ENCODE measurements around the gene CAMKK1. TPM values are rescaled to one million over a fixed set of nuclear protein-coding genes. Genes with fewer than 3 reads are reported as not detected.

CAMKK1 gene
- 5.2 TPM for total RNA-seq
- long read RNA-seq, partial matches to known transcripts: 4 of 7 reads
- long read RNA-seq, other reads (novel, unspliced or antisense): 3 of 7 reads

DNA sequence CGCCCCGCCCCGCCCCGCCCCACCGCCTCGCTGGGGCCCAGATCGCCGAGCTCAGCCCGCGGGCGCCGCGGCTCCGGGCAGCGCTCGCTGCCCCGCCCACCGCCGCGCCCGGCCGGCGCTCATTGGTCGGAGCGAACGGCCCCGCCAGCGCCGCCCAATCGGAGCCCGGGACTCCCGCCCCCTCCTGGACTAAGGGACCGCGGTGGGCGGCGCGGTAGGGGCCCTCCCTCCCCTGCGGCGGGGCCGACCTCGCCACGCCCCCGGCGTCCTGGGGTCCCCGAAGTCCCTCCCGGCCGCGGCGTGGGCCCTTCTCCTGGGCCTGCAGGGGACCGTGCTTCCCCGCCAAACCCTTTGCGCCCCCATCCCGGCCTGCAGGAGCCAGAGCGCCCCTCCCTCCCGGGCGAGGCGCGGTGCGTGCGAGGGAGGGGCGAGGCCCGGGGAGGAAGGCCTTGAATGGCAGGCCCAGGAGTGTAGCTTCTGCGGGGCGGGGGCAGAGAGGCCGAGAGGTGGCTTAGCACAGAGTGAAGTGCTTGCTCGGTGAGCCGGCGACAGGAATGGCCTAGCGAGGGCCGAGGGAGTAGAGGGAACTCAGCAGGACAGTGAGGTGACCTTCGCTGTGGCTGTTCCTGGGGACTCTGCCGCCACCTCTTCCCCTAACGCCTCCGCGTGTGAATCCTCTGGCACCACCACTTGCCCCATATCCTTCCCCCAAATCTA, at the start of gene CAMKK1:
Gene CAMKK1, minus strand, starts transcription at position 51 of the 717 bp plus-strand sequence. CDS start 7,366 bp downstream, outside the sequence.
- intact Hi-C loops (cut with DNase I): no loop called here
- peak; percentile 95 for DNase-seq (ENCODE audit: low spot score)

DNA sequence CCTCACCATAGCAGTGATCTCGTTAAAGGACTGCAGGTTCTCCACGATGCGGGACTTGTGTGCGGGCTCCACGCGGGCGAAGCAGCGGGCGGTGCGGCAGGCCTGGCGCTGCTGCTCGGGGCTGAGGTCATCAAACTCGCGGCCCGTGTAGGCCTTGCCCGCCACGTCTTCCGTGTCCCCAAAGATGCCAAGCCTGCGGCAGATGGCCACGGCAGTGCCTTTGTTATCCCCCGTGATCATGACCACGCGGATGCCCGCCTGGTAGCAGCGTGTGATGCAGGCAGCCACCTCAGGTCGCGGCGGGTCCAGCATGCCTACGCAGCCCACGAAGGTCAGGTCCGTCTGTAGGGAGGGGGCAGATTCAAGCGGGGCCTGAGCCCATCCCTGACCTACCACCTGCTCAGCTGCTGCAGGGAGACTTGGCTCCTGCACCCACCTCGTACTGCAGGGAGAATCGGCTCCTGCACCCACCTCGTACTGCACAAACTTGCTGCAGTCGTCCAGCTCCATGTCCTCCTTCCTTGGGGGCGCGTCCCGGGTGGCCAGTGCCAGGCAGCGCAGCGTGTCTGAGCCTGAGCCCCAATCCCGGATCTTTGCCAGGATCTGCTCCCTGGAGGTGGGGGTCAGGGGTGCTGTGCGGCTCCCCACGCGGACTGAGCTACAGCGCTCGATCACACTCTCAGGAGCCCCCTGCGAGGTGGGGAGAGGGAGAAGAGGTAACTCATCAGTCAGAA, 48.3 kb upstream of the CAMKK1 start:
- no peak for DNase-seq (ENCODE audit: low spot score)

DNA sequence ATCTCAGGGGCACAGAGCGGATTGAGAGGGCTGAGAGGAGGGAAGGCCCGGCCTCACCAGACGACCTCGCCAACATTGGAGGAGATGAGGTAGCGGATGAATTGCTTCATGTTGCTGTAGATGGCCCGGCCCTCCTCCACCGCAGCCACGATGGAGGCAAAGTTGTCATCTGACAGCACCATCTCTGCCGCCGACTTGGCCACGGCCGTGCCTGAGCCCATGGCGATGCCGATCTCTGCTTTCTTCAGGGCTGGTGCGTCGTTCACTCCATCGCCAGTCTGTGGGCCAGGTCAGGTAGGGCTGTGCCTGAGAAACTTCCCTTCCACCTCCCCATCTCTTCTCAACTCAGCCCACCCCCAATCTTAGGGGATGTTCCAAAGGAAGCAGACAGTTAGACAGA, 44.5 kb upstream of the CAMKK1 start:
- intact Hi-C loops (cut with DNase I): no loop called here
- no peak for DNase-seq (ENCODE audit: low spot score)

More for the DNA sequence above, 48.3 kb upstream of the CAMKK1 start:
- intact Hi-C loops (cut with DNase I): no loop called here

DNA sequence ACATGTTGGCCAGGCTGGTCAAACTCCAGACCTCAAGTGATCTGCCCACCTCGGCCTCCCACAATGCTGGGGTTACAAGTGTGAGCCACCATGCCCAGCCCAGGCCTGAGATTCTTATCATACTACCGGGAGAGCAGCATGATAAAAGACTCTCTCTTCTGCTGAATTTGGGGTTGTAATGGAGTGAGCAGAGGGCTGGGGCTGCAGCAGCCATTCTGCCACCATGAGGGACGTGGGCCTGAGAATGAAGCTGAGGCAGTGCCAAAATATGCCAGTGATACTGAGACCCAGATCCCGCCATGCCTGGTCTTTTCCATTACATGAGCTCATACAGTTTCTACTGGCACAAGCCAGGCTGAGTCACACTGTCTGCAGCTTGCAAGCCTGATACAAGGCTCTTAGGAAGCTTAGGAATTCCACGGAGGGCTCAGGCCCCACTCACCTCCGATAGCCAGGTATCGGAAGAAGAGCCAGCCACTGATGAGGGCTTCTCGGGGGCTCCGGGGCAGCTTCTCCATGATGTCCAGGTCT, 43.0 kb upstream of the CAMKK1 start:
- intact Hi-C loops (cut with DNase I): no loop called here

DNA sequence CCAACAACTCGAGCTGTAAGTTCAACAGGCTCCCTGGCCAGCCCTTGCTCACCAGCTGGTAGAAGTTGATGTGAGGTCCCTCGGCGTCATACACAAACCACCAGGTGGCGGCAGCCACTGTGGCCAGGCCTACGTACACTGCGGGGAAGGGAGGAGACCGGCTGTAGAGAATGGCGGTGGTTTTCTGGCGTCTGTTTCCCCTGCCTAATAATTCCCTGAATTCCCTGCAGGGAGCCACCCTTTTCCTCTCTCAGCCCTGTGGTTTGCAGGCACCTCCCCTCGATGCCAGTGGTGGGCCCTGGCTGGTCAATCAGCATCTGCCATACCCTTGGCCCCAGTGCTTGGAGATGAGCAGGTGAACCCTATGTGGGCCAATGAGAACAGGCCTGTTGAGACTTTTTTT, 42.3 kb upstream of the CAMKK1 start:
- peak; percentile 85 for DNase-seq (ENCODE audit: low spot score)
- intact Hi-C loops (cut with DNase I): no loop called here

More for the DNA sequence above, 43.0 kb upstream of the CAMKK1 start:
- no peak for DNase-seq (ENCODE audit: low spot score)

DNA sequence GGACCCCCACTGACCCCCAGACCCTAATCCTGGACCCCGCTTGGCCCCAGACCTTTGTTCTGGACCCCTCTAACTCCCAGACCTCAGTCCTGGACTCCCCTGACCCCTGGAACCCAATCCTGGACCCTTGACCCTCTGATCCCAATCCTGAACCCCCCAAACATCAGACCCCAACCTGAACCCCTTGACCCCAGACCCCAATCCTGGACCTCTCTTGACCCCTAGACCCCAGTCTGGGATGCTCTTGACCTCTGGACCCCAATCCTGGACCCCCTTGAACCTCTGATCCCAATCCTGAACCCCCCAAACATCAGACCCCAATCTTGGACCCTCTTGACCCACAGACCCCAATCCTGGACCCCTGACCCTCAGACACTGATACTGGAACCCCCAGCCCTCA, 36.9 kb upstream of the CAMKK1 start:
- intact Hi-C loops (cut with DNase I): no loop called here
- no peak for DNase-seq (ENCODE audit: low spot score)

DNA sequence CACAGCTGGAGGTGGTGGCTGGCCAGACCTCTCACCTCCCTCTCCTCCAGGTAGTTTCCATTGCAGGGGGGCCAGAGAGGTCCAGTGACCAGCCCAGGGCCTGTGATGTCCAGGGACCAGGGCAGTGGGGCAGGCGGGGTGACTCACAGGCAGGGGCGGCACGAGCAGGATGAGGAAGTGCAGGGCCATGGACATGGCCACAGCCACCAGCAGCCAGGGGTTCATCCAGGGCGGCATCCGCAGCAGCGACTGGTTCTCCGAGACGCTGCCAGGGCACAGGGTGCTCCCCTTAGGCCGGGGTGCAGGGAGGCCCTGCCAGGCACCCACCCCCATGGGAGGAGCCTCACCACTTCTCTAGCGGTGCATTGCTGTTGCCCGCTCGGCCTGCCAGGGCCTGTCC, 36.3 kb upstream of the CAMKK1 start:
- DNase-seq (ENCODE audit: low spot score): no peak
- intact Hi-C loops (cut with DNase I): no loop called here

DNA sequence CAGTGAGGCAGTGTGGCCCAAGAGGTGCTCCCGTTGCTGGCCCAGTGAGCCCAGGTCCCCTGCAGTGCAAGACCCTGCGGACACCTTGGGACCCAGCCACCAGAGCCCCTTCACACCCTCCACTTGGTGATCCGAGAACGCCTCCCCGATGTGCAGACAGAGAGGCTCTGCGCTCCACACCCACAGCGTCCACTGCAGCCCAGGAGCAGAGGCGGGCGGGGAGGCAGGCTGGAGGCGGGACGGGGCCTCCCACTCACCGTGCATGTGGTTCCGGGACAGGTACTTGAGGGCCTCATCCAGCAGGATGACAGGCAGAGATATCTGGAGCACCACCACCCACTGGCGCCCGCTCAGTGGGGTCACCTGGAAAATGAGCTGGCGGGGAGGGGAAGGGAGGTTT, 35.6 kb upstream of the CAMKK1 start:
- intact Hi-C loops (cut with DNase I): no loop called here
- no peak for DNase-seq (ENCODE audit: low spot score)

DNA sequence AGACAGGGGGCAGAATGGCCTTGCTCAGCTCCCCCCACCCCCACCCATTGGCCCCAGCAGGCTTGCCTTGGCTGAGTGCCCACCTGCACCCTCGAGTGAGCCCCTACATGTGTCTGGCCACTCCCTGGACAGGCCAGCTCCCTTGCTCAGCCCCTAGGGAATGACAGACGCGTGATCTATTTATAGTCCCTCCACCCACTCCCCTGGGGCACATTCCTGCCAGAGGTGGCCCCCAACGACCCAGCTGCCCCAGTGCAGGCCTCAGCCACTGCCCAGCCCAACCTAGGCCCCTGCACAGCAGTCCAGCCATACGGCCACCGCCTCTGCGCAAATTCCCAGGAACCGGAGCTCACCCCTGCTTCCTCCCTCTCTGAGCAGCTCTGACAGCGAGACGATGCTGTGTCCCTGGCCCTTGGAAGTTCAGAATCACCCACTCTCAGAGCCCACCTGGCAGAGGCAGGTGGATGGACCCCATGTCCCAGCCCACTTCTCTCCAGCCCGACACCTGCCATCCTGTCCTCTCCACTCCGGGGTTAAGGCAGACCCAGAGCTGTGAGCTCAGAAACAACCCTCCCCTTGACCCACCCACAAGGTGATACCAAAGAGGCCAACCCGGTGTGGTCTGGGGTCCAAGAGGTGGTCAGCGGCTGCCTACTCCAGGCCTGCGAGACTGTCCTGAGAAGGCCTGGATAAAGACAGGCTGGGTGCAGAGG, 34.9 kb upstream of the CAMKK1 start:
- intact Hi-C loops (cut with DNase I): loop anchor here (1.0 kb wide), 1 partner anchor 13 kb away; no protein-coding TSS in a partner anchor
- no peak for DNase-seq (ENCODE audit: low spot score)

DNA sequence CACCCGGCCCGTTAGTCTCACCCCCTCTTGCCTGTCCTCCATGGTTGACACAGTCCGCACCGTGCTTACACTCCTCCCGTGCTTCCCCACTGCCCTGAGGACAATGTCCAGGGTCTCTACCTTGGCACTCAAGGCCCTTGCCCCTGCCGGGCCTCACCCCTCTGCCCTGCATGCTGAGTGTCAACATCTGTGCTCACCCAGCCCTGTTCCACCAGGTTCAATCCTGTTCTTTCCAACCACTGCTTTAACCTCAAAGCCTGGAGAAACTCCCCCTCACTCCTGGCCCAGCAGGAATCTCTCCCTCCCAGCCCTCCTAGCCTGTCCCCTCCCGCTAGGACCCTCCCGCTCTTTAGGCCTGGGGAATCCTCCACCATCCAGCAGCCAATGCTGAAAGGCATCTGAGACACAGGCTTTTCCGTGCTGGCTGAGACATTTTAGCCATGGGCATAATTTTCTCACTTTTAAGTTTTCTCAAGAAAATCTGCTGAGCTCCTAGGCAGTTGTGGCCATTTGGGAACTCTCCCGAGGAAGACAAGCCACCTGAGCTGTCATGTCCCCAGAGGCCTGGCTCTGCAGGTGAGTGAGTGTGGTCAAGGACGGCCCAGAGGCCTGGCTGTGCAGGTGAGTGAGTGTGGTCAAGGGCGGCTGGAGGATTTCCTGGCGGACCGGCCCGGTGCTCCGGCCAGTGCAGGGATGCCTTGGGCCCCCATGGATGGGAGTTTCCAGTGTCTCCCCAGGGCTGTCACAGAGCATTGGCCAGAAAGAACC, 34.2 kb upstream of the CAMKK1 start:
- intact Hi-C loops (cut with DNase I): loop anchor here (1.0 kb wide), 1 partner anchor 13 kb away; no protein-coding TSS in a partner anchor
- DNase-seq (ENCODE audit: low spot score): no peak

DNA sequence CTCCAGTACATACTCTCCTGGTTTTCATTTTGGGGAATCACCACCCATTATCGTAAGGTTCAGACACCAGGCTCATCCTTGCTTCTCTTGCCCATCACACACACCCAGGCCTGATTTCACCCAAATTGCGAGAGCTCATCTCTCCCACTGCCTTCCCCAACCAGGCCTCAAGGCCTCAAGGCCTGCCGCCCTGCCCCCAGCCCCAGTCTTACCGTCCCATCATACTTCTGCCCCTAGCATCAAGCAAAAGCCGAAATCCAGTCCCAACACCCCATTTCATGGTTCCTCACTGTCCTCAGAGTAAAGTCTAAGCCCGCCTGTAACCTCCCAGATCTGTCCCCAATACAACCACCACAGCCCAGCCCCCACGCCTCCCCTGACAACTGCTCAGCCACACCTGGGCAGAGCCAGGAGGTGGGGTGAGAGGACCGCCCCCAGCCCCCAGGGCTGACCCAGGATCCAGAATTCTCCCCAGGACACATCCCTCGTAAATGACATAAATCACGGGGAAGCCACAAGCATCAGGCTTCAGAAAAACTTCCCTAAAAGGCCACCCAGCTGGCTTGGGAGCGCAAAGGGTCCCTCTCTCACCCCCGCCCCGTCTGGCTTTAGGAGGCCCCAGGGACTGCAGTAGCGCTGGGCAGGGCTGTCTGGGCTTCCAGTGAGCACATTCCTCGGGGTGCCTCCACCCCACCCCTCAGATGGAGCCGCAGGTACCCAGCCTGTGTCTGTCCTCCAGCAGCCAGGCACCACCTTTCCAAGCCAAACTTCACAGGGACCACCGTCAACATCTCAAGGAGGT, 33.0 kb upstream of the CAMKK1 start:
- intact Hi-C loops (cut with DNase I): no loop called here
- no peak for DNase-seq (ENCODE audit: low spot score)

DNA sequence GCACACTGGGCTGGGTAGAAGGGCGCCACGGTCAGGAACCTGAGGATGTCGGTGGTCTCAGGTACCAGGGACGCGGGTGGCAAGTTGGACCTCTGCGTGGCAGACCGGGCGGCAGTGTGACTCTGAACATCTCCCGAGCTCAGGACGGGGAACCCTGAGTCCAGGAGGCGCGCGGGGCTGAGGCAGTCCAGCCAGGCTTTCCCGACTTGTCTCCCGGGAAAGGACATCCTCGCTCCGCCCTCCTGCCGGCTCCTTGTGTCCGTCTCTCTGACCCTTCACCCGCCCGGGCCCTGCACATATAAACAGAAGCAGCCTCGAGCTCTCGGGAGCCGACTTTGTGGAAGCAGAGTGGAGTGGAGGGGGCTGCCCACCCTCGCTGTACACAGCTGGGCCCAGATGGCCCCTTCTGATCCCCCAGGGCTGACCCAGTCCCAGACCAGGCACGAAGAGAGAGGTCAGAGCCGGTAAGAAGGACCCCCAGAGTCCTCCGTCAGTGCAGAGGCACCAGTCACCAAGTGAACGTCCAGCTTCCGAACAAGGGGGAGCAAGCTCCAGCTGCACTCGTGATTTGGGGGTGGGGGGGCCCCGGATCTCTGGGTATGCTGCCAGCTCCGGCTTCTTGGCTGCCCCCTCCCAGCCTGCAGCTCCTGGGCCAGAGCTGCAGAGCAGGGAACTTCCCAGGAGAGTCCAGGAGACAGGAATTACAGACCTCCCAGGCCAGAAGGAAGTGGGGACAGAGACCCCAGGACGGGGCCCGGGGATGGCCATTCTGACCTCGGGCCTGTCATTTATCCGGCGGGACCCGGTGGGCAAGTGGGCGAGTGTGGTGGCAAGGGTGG, 31.9 kb upstream of the CAMKK1 start:
- no peak for DNase-seq (ENCODE audit: low spot score)
- intact Hi-C loops (cut with DNase I): no loop called here

DNA sequence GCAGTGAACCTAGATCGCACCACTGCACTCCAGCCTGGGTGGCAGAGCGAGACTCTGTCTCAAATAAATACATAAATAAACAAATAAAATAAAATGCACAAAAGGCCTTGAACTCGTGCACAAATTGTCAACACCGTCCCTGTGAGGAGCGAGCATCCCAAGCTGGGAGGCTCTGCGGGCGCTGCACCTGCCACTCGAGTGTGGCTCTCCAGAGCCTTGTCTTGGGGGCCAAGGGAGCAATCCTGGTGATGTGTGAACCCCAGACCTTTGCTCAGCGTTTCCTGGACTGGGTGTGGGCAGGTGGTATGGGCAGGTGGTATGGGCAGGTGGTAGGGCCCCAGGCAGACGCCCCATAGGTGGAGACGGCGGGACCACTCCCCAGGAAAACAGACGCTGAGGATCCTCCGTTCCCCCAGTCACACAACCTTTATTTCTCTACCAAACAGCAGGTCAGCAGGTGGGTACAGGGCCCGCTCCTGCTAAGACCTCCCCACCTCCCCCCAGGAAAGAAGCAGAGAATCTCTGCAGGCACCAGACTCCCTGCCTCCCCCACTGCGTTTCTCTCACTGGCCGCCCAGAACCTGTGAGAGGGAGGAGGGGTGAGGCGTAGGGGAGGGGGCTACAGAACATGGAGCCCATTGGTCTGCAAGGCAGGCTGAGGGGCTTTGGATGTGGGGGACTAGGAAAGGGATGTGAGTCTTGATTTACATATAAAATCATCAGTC, 30.8 kb upstream of the CAMKK1 start:
- no peak for DNase-seq (ENCODE audit: low spot score)
- intact Hi-C loops (cut with DNase I): no loop called here

DNA sequence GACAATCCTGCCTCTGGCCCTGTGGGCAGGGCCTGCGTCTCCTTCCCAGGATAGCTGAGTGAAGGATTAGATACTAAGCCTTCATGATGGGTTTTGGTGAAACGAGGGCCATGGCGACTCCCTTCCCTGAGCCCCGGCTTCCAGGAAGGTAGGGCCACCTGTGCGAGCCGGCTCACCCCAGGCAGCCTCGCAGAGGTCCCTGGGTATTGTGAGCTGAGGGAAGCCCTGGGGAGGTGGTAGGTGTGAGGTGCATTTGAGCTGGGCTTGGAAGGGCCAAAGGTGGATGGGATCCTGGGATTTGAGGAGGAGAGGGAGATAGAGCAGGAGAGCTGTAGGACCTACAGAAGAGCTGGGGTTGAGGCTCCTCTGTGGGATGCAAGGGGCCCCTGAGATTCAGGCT, 29.9 kb upstream of the CAMKK1 start:
- intact Hi-C loops (cut with DNase I): no loop called here
- DNase-seq (ENCODE audit: low spot score): no peak

DNA sequence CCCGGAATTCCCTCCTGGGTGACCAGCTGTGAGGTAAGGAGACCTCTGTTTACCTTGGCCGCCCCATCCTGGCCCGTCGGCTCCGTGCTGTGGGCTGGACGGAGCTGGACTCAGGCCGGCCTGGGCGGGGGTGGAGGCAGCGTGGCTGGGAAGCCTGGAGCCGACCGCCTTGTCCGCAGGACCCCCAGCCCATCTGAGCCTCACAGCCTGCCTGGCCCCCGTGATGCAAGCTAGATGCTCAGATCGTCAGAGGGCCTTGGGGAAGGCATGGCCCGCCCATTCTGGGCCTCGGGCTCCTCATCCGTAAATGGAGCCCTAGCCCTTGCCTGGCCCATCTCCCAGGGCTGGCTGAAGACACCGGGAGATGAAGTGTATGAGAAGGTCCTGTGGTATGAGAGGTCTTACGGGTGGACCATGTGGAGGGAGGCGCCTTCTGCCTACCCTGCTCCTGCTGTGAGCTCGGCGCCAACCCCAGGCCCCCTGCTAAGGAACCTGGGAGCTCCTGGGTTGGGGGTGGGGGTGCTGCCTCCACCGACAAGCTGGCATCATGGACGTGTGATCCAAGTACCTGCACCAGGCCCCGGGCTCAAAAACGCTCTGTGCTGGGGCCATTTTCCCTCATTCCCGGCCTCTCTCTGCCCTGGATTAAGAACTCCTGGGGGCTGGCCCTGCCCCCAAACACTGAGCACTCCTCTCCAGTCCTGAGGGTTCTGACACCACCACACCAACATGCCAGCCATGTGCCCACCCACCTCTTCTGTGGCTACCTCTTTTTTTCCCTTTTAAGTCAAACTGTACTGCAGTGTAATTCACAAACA, 28.9 kb upstream of the CAMKK1 start:
- intact Hi-C loops (cut with DNase I): no loop called here

DNA sequence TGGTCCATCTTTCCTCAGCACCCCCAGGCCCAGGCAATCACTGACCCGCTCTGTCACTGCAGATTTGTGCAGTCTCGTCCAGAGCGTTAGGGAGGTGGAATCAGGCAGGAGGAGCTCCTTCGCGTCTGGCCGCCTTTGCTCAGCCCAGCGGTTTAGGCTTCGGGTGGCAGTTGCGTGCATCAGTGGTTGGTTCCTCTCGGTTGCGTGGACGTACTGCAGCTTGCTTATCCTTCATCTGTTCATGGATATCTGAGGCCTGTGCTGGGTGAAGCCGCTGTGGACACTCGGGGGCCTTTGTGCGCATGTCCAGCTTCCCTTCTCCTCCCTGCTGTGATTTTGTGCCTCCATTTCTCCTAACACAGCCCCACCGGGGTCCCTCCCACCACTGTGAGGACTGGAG, 28.2 kb upstream of the CAMKK1 start:
- no peak for DNase-seq (ENCODE audit: low spot score)
- intact Hi-C loops (cut with DNase I): no loop called here

More for the DNA sequence above, 28.9 kb upstream of the CAMKK1 start:
- no peak for DNase-seq (ENCODE audit: low spot score)
